Transverse colon (tissue), 4 donors: Measurements from ENCODE around the gene RPL19.

ENCODE experiments used
- CTCF ChIP-seq, 5 experiments: fragments of 200-600 bp in 3 of 5; fragments of 450-650 bp in 2 of 5; sonication (generic) in 3 of 5; IDR thresholded peaks; 1 replicate in 2 of 5; 2 replicates in 3 of 5; pipeline ENCODE4 v1.5.1; 2016 to 2017; ENCODE audit warnings: antibody characterized with exemption in 5 of 5, inconsistent platforms in 3 of 5, mild to moderate bottlenecking in 2 of 5, moderate library complexity in 1 of 5
- EP300 ChIP-seq: sonication (generic); formaldehyde crosslinking; IDR thresholded peaks from one replicate; pipeline ENCODE4 v1.6.1; 2017; ENCODE audit warnings: antibody characterized with exemption, low read depth
- POLR2A ChIP-seq: fragments of 450-650 bp; IDR thresholded peaks from one replicate; pipeline ENCODE4 v1.6.1; 2016; ENCODE audit warnings: antibody characterized with exemption, mild to moderate bottlenecking, moderate library complexity
- POLR2AphosphoS5 ChIP-seq, 3 donors: sonication (generic); formaldehyde crosslinking; IDR thresholded peaks; one replicate each; pipeline ENCODE4 v1.6.1; 2016; ENCODE audit warnings: antibody characterized with exemption in 3 of 3

- TF ChIP-seq CTCF (IDR thresholded peaks at IDR 0.05) (no peak), POLR2A (no peak), POLR2AphosphoS5 (IDR thresholded peaks at IDR 0.05) (no peak), EP300 (no peak)
Observed at GRCh38 chr17:39150795-39151149, 49.3 kb upstream of the RPL19 start.
